ENCODE results near the gene CD99L2.

The CD99L2 gene, protein sequence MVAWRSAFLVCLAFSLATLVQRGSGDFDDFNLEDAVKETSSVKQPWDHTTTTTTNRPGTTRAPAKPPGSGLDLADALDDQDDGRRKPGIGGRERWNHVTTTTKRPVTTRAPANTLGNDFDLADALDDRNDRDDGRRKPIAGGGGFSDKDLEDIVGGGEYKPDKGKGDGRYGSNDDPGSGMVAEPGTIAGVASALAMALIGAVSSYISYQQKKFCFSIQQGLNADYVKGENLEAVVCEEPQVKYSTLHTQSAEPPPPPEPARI

GRCh38 chrX:150898343-150899190 lies at the start of gene CD99L2:
TSS of gene CD99L2 (minus strand) at chrX:150898668. CDS start at chrX:150898588, 80 bp downstream.
- DNase-seq (ENCODE audit: low read depth) = peak; percentile 81

DNA sequence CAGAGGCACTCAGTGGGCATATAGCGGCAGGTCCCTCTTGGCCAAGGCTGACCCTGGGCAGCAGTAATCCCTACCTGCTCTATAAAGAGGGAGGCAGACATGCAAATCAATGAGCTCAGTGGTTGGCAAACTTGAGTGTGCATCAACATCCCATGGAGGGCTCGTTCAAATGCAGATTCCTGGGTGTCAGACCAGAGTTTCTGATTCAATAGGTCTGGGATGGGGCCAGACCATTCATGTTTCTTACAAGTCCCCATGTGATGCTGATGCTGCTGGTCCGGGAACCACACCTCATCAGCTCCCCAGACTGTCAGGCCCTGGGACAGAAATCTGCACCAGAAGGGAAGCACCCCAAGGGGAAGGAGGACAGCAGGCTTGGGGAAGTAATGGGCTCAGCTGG lies 45.8 kb upstream of the CD99L2 start:
- no peak for DNase-seq (ENCODE audit: low read depth)

- DNase-seq (ENCODE audit: low read depth) = no peak
Measured at GRCh38 chrX:150942942-150943594, 44.6 kb upstream of the CD99L2 start.

- DNase-seq (ENCODE audit: low read depth) = no peak
Measured at GRCh38 chrX:150941580-150941979, 43.1 kb upstream of the CD99L2 start.

GRCh38 chrX:150940844-150941495 lies 42.5 kb upstream of the CD99L2 start:
- no peak for DNase-seq (ENCODE audit: low read depth)

DNA sequence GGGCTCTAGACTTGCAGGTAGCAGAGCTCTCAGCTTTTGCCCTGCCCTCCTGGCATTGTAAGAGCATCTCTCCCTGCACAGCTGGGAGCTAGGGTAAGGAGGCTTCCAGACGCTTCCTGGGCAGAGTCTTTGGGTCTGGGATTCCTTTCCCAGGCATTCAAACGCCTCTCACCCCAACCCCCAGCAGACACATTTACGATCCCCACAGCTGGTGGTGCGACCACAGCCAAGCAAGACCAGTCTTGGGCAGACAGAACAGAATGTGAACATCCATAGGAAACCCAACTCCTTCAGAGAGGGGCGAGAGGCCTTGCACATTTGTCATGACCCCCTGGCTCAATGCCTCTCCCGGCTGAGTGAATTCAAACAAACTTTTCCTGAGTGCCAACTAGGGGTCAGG lies 38.1 kb upstream of the CD99L2 start:
- no peak for DNase-seq (ENCODE audit: low read depth)

GRCh38 chrX:150935467-150935866 lies 37.0 kb upstream of the CD99L2 start:
- no peak for DNase-seq (ENCODE audit: low read depth)

GRCh38 chrX:150934453-150934852 lies 36.0 kb upstream of the CD99L2 start:
- DNase-seq (ENCODE audit: low read depth) = no peak

DNA sequence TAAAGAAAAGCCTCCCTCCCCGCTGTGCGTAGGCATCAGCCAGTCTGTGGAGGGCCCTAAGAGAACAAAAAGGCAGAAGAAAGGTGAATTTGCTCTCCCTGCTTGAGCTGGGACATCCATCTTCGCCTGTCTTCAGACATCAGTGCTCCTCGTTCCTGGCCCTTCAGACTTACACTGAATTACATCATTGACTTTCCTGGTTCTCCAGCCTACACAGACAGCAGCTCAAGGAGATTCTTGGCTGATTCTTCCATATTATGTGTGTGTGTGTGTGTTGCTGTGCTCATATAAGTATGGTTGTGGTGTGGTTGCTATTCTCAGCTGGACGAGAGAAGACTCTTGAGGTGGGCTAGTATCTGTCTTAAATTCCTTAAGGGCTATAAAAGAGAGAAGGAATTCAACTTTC lies 35.5 kb upstream of the CD99L2 start:
- DNase-seq (ENCODE audit: low read depth) = no peak

- no peak for DNase-seq (ENCODE audit: low read depth)
Measured at GRCh38 chrX:150929058-150929457, 30.6 kb upstream of the CD99L2 start.

GRCh38 chrX:150926791-150927190 lies 28.3 kb upstream of the CD99L2 start:
- no peak for DNase-seq (ENCODE audit: low read depth)

DNA sequence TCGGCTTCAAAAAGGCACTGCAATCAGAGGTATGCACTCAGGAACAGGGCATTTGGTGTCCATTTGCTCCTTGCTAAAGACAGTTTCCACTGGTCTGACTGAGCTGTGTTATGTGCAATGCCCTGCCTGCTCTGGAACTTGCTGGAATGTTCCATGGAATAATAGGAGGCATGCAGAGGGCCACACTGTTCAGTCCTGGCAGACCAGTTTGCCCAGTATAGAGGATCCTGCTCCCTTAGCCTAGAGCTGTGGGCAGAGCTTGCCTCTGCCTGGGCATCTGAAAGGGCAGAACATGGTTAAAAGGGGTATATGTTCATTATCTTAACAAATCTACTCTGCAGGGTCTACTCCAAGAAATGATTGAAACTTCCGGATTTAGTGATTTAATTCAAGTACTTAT lies 27.8 kb upstream of the CD99L2 start:
- DNase-seq (ENCODE audit: low read depth) = no peak

GRCh38 chrX:150919401-150919800 lies 20.9 kb upstream of the CD99L2 start:
- no peak for DNase-seq (ENCODE audit: low read depth)

DNA sequence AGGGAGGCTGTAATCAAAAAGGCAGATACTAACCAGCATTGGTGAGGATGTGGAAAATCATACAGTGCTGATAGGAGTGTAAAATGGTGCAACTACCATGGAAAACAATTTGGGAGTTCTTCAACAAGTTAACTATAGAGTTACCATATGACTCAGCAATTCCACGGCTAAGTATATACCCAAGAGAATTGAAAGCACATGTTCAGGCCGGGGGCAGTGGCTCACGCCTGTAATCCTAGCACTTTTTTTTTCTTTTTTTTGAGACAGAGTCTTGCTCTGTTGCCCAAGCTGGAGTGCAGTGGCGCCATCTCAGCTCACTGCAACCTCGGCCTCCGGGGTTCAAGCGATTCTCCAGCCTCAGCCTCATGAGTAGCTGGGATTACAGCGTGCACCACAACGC lies 15.0 kb upstream of the CD99L2 start:
- DNase-seq (ENCODE audit: low read depth) = no peak

DNA sequence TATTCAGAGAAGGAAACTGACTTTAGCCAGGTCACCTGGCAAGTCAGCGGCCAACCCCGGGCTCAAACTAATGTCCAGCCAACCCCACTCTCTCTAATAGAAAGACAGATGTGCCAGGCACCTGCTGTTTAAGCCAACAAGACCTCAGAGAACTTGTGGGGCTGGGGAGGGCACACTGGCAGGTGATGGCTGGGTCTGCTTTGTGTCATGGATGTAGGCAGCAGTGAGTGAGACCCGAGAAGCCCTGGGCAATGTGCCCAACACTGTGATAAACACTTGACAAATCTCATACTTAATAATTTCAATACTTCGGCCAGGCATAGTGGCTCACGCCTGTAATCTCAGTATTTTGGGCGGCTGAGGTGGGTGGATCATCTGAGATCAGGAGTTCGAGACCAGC lies 9.0 kb upstream of the CD99L2 start:
- no peak for DNase-seq (ENCODE audit: low read depth)

DNA sequence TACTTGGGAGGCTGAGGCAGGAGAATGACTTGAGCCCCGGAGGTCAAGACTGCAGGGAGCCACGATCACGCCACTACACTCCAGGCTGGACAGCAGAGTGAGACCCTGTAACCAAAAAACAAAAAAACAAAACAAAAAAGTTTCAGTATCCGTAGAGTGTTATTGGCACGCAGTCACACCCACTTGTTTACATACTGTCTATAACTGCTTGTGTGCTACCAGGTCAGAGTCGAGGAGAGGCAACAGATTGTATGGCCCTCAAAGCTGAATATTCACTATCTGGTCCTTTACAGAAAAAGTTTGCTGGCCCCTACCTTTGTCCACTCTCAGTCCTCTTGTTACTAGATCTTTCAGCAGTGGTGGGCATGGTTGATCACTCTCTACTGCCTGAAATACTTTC lies 8.2 kb upstream of the CD99L2 start:
- no peak for DNase-seq (ENCODE audit: low read depth)

DNA sequence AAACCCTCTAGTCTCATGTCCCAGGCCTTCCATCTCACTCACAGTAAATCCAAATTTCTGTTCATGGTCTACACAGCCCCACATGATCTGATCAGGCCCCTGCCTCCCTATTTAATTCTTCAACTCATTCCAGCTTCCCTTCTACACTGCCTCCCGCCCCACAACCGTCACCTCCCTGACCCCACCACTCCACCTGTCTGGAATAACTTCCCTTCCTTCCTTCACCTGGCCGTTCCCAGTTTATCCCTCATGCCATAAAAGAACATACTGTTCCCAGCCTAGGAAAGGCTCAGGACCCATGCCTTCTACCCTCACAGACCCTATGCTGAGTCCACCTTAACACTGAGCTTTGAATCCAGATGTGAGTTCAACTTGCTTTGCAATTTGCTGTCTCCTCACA lies 6.8 kb upstream of the CD99L2 start:
- DNase-seq (ENCODE audit: low read depth) = no peak

GRCh38 chrX:150903110-150903508 lies 4.6 kb upstream of the CD99L2 start:
- DNase-seq (ENCODE audit: low read depth) = no peak

GRCh38 chrX:150902434-150903109 lies 4.1 kb upstream of the CD99L2 start:
- DNase-seq (ENCODE audit: low read depth) = no peak

DNA sequence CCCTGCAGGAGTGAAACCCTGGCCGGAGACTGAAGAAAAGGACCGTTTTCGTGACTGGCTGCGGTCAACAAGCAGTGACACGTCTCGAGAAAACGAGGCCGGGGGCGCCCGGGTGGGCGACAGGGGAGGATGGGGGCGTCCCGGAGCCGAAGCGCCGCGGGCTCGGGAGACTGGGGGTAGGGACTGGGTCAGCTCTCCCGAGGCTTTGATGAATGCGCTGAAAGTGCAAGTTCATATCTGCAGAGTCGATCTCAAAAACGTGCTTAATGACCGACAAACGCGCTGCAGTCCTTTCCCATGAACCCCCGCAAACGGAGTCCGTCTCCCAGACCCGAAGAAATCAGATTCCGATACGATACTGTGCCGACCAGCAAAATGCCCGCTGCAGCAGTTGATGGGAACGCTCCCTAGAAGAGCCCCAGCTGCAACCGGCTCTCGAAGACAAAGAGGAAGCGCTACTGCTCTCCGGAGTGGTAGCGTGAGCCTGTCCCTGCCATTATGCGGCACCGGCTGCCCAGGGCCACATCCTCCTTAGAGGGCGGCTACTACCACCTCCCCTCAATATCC lies 806 bp upstream of the CD99L2 start:
- DNase-seq (ENCODE audit: low read depth) = peak; percentile 0

Data from stimulated activated CD8-positive, alpha-beta memory T cell treated with anti-CD3 and anti-CD28 coated beads, Interleukin-12 subunit alpha, Interleukin-12 subunit beta, amount 100 ng/mL, for 1 hour (primary cell).